Mammary microvascular endothelial cell (primary cell): Measurements from ENCODE around the gene TREM1. TPM values are rescaled to one million over a fixed set of nuclear protein-coding genes. Genes with fewer than 3 reads are reported as not detected.

Source experiments
- total RNA-seq: library from RNA; depleted of rRNA; stranded (reverse); fragments of >200 nt; gene quantifications from 2 replicates; pipeline ENCODE4 v1.2.3, GENCODE V29; 2015

TREM1 gene
- total RNA-seq = not detected in 2 replicates

GRCh38 chr6:41286544-41287346 is at the start of gene TREM1:
TSS of gene TREM1 (minus strand) at chr6:41286682. CDS start at chr6:41286655, 27 bp downstream.

GRCh38 chr6:41335296-41335695 is 48.8 kb upstream of the TREM1 start, which contains the start of gene NCR2:
TSS of gene NCR2 (plus strand) at chr6:41335608. CDS start at chr6:41335877, 269 bp downstream.

GRCh38 chr6:41228096-41228495 is 58.4 kb downstream of the TREM1 start, which contains the start of gene TREML4:
TSS of gene TREML4 (plus strand) at chr6:41228349. CDS start at chr6:41228428, 79 bp downstream.

Other genes with a start within 250 kb of the TREM1 start
- gene UNC5CL, start 247.5 kb downstream of the TREM1 start, total RNA-seq = not detected in 2 replicates
- gene TSPO2, start 244.2 kb downstream of the TREM1 start, total RNA-seq = not detected in 2 replicates
- gene APOBEC2, start 233.5 kb downstream of the TREM1 start, total RNA-seq = not detected in 2 replicates
- gene OARD1, start 214.3 kb downstream of the TREM1 start, total RNA-seq = 4.3 and 5.2 TPM in 2 replicates
- 8.5 and 9.8 TPM in 2 replicates for gene NFYA, start 213.7 kb downstream of the TREM1 start, total RNA-seq
- gene TREML1, start 132.3 kb downstream of the TREM1 start, total RNA-seq = not detected in 2 replicates
- gene TREM2, start 123.6 kb downstream of the TREM1 start, total RNA-seq = not detected in 2 replicates
- gene TREML2, start 85.5 kb downstream of the TREM1 start, total RNA-seq = not detected in 2 replicates
- gene TREML4, start 58.3 kb downstream of the TREM1 start, total RNA-seq = not detected in 2 replicates
- gene NCR2, start 48.9 kb upstream of the TREM1 start, total RNA-seq = not detected in 2 replicates